Measurements from ENCODE around the gene FLT1. TPM values are rescaled to one million over a fixed set of nuclear protein-coding genes. Genes with fewer than 3 reads are reported as not detected.

Gene FLT1
- polyA plus RNA-seq, 2 donors, result 1.2 to 2.1 TPM

DNA sequence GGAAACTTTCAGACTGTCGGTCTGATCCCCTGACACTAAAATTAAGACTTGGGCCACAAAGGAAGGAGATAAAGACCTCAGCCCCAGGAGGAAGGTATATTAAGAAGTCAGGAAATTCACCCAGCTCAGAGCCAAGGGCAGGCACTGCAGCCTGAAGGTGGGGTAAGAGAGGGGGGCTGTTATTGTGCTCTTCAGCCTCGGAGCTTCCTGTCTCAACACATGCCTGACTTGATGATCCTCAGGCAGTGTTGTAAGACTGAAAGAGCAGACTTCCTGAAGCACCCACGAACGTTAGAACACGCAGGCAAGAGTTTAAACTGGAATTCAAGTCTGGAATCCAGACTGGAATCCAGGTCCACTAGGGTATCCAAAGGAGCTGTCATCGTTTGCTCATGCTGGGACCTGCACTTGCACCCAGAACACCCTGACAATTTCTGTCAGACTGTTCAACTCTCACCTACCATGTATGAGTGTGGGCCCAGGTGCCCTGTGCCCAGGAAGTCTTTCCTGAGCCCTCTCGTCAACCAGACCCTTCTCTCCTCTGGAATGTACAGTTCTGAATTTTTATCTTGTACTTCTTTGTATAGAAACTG is 10.7 kb upstream of the FLT1 start:
- Histone ChIP-seq H3K9me3 (ENCODE audit: control insufficient read depth in 2 of 2, insufficient read depth in 1 of 2, low read depth in 1 of 2, low read length in 1 of 2) (peaks cover 0 to 2% of the 10 kb centered on the region in 2 donors), H3K27me3 (ENCODE audit: control insufficient read depth in 1 of 2, insufficient read depth in 2 of 2, low read length in 2 of 2) (no peaks in the 10 kb centered on the region), H3K4me3 (ENCODE audit: low read depth in 1 of 2, low read length in 2 of 2) (no peak overlapping the region), H3K4me1 (ENCODE audit: control insufficient read depth in 2 of 2, insufficient read depth in 2 of 2, low read length in 1 of 2) (no peaks in the 10 kb centered on the region), H3K36me3 (ENCODE audit: control insufficient read depth in 2 of 2, insufficient read depth in 2 of 2, low read length in 1 of 2) (no peaks in the 10 kb centered on the region), H3K27ac (ENCODE audit: low read depth in 2 of 2, low read length in 1 of 2) (no peak overlapping the region)
- WGBS, 2 donors, result 56 to 60% methylated on average over 7 of the region's 7 CpGs

DNA sequence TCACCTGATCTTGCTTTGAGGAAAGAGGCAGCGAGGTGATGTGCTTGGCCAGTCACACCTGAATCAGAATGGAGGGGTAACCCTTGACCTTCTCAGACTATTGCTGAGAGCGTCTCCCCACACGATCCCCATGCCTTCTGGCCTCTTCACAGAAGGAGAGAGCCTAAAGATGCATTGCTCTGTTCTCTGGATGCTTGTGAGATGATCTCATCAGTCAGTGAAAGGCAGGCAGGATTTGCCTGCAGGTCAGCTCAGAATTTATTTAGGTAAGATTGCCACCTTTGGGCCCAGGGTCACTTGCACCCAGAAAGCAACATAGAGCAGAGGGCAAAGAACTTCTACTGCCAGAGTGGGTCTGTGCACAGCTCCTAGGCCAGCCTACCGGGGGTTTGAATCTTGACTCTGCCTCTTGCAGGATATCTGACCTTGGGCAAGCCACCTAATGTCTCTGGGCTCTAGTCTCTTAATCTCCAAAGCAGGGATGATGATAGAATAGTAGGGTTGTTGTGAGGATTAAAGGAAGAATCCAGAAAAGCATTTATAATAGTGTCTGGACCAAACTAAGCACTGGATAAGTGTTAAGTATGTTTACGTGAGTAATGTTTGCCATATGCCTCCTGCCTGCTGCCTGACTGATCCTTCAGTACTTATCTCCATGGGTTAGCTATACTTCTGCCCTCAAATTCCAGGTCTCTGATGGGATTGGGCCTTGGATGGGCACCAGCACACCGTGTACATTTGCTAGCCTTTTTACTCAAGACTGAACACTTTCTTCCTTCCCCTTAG is 8.4 kb upstream of the FLT1 start:
- Histone ChIP-seq H3K9me3 (ENCODE audit: control insufficient read depth in 2 of 2, insufficient read depth in 1 of 2, low read depth in 1 of 2, low read length in 1 of 2) (peaks cover 0 to 2% of the 10 kb centered on the region in 2 donors), H3K4me3 (ENCODE audit: low read depth in 1 of 2, low read length in 2 of 2) (no peak overlapping the region), H3K4me1 (ENCODE audit: control insufficient read depth in 2 of 2, insufficient read depth in 2 of 2, low read length in 1 of 2) (no peaks in the 10 kb centered on the region), H3K27ac (ENCODE audit: low read depth in 2 of 2, low read length in 1 of 2) (no peak overlapping the region), H3K36me3 (ENCODE audit: control insufficient read depth in 2 of 2, insufficient read depth in 2 of 2, low read length in 1 of 2) (no peaks in the 10 kb centered on the region), H3K27me3 (ENCODE audit: control insufficient read depth in 1 of 2, insufficient read depth in 2 of 2, low read length in 2 of 2) (no peaks in the 10 kb centered on the region)
- 65 to 66% methylated on average over 6 of the region's 6 CpGs for WGBS, 2 donors

DNA sequence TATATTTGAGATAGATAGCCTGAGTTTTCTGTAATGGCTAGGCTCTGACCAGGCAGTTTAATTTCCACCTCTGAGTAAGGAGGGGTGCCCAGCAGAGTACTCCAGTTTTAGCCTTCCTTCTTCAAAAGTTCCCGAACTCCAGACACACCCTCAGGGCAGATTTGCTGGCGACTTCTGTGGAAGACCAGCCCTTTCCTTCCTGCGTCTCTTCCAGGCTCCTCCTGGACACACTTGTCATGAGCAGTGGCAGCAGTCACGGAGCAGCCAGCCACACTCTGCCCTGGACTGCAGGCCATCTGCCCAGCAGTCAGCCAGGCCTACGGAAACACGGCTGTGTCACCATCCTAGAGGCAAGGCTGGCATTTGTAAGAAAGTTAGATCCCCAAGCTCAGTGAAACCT is 6.6 kb upstream of the FLT1 start:
- Histone ChIP-seq H3K27me3 (ENCODE audit: control insufficient read depth in 1 of 2, insufficient read depth in 2 of 2, low read length in 2 of 2) (no peaks in the 10 kb centered on the region), H3K4me1 (ENCODE audit: control insufficient read depth in 2 of 2, insufficient read depth in 2 of 2, low read length in 1 of 2) (no peaks in the 10 kb centered on the region), H3K27ac (ENCODE audit: low read depth in 2 of 2, low read length in 1 of 2) (no peak overlapping the region), H3K4me3 (ENCODE audit: low read depth in 1 of 2, low read length in 2 of 2) (no peak overlapping the region), H3K9me3 (ENCODE audit: control insufficient read depth in 2 of 2, insufficient read depth in 1 of 2, low read depth in 1 of 2, low read length in 1 of 2) (peaks cover 0 to 2% of the 10 kb centered on the region in 2 donors), H3K36me3 (ENCODE audit: control insufficient read depth in 2 of 2, insufficient read depth in 2 of 2, low read length in 1 of 2) (no peaks in the 10 kb centered on the region)
- 69 to 70% methylated on average over 6 of the region's 6 CpGs for WGBS, 2 donors

DNA sequence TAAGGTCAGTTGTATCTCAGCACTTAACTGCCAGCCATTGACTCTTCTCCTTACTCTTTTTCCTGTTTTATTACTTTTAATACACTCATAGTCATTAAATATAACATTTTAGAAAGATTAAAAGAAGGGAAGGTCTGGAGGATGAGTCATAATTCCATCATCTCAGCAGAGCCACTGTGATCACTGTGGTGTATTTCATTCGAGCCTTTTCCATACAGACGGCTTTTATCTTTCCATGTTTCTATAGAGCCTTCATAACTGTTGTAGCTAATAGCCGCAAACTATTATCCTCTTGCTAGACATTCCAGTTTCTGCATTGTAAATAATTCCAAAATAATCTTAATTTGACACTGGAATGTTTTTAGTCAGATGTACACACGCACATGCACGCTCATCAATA is 4.7 kb upstream of the FLT1 start:
- peaks cover 0 to 2% of the 10 kb centered on the region in 2 donors for H3K9me3 ChIP-seq (ENCODE audit: control insufficient read depth in 2 of 2, insufficient read depth in 1 of 2, low read depth in 1 of 2, low read length in 1 of 2)
- no peak overlapping the region for H3K4me3 ChIP-seq (ENCODE audit: low read depth in 1 of 2, low read length in 2 of 2)
- H3K36me3 ChIP-seq (ENCODE audit: control insufficient read depth in 2 of 2, insufficient read depth in 2 of 2, low read length in 1 of 2), result no peaks in the 10 kb centered on the region
- peaks cover 0 to under 1% of the 10 kb centered on the region in 2 donors for H3K4me1 ChIP-seq (ENCODE audit: control insufficient read depth in 2 of 2, insufficient read depth in 2 of 2, low read length in 1 of 2)
- no peak overlapping the region for H3K27ac ChIP-seq (ENCODE audit: low read depth in 2 of 2, low read length in 1 of 2)
- WGBS, 2 donors, result 79 to 83% methylated on average over 5 of the region's 5 CpGs
- H3K27me3 ChIP-seq (ENCODE audit: control insufficient read depth in 1 of 2, insufficient read depth in 2 of 2, low read length in 2 of 2), result peaks cover 0 to 6% of the 10 kb centered on the region in 2 donors

DNA sequence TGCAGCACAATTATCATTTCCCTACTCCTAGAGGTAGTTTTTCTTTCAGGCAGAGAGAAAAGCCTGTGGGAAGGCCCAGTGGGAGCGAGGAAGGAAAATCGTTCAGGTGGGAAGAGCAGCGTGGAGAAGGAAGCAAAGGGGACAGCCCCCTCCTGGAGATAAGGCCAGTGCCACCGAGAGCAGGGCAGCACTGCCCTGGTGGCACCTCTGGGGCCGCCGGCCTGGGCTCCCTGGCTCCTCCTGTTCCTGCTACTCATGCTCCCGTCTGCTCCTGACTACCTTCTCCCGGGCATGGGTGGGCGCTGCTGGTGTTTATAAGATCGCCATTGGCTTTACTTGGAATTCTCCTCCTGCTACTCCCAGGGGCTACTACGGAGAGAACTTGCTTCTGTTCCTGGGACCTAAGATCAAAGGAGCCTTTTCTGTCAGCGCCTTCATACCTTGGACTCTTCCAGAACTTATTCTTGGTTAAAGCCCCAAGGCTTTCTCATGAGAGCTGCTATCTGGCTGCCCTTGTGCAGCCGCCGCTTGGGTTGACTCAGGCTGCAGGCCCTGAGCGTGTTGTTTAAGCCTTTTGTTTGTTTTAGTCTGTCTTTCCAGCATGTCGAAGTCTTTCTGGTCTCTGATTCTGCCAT is 3.7 kb upstream of the FLT1 start:
- H3K27ac ChIP-seq (ENCODE audit: low read depth in 2 of 2, low read length in 1 of 2), result no peak overlapping the region
- H3K4me1 ChIP-seq (ENCODE audit: control insufficient read depth in 2 of 2, insufficient read depth in 2 of 2, low read length in 1 of 2), result peaks cover 9 to 10% of the 10 kb centered on the region in 2 donors
- H3K9me3 ChIP-seq (ENCODE audit: control insufficient read depth in 2 of 2, insufficient read depth in 1 of 2, low read depth in 1 of 2, low read length in 1 of 2), result peaks cover 0 to 2% of the 10 kb centered on the region in 2 donors
- 80 to 82% methylated on average over 16 of the region's 16 CpGs for WGBS, 2 donors
- peaks cover 0 to 13% of the 10 kb centered on the region in 2 donors for H3K27me3 ChIP-seq (ENCODE audit: control insufficient read depth in 1 of 2, insufficient read depth in 2 of 2, low read length in 2 of 2)
- H3K4me3 ChIP-seq (ENCODE audit: low read depth in 1 of 2, low read length in 2 of 2), result no peak overlapping the region
- H3K36me3 ChIP-seq (ENCODE audit: control insufficient read depth in 2 of 2, insufficient read depth in 2 of 2, low read length in 1 of 2), result no peaks in the 10 kb centered on the region

DNA sequence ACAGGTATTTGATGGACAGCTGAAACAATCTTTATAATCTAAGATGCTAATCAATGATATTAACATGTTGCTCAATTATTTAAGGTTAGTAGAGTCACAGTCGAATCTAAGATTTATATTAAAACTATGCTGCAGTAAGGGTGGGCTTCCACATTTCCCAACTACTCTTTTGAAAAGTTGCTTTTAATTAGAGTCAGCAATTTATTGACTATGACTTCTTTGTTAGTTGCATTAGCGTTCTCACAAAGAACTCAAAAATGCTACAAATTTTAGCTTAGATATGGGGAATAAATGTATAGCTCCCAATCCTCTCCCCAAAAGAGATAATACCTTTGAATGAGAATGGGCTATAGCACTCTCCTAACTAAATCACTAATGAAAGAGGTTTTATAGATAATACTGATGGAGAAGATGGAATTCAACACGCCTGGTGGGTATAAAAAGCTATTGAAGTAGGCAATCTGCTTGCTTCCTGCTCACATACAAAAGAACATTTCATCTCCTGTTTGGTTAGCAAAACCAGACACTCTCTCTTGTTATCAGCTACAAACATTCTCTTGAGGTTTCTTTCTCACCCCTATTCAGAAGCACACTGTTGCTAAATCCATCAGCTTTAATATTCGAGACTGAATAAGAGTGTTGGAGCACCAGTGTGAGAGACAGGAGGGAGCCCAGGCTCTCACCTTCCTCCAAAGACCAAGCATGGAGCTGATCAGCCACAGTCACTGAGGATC is 2.4 kb upstream of the FLT1 start:
- Histone ChIP-seq H3K36me3 (ENCODE audit: control insufficient read depth in 2 of 2, insufficient read depth in 2 of 2, low read length in 1 of 2) (no peaks in the 10 kb centered on the region), H3K4me3 (ENCODE audit: low read depth in 1 of 2, low read length in 2 of 2) (no peak overlapping the region), H3K27me3 (ENCODE audit: control insufficient read depth in 1 of 2, insufficient read depth in 2 of 2, low read length in 2 of 2) (peaks cover 0 to 16% of the 10 kb centered on the region in 2 donors), H3K4me1 (ENCODE audit: control insufficient read depth in 2 of 2, insufficient read depth in 2 of 2, low read length in 1 of 2) (peaks cover 9 to 12% of the 10 kb centered on the region in 2 donors), H3K27ac (ENCODE audit: low read depth in 2 of 2, low read length in 1 of 2) (no peak overlapping the region), H3K9me3 (ENCODE audit: control insufficient read depth in 2 of 2, insufficient read depth in 1 of 2, low read depth in 1 of 2, low read length in 1 of 2) (peaks cover 0 to 2% of the 10 kb centered on the region in 2 donors)
- 57 to 62% methylated on average over 4 of the region's 4 CpGs for WGBS, 2 donors

DNA sequence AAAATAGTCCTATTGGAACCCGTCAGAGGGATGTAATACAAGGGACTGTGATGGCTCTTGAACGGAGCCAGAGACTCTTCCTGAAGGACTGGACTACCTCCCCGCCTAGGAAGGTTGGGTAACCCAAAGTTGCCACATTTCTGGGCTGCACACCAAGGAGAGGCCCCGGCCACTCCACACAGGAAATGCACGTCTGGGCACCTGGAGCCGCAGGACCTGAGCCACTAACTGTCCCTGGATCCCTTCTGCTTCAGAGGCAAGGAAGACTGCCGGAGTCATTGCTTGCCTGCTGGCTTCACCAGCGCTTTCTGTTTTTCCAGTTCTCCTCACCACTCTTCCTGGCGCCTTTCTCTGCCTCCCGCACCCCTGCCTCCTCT is 1.2 kb upstream of the FLT1 start:
- Histone ChIP-seq H3K4me3 (ENCODE audit: low read depth in 1 of 2, low read length in 2 of 2) (no peak overlapping the region), H3K4me1 (ENCODE audit: control insufficient read depth in 2 of 2, insufficient read depth in 2 of 2, low read length in 1 of 2) (peaks cover 9 to 12% of the 10 kb centered on the region in 2 donors), H3K9me3 (ENCODE audit: control insufficient read depth in 2 of 2, insufficient read depth in 1 of 2, low read depth in 1 of 2, low read length in 1 of 2) (no peaks in the 10 kb centered on the region), H3K27ac (ENCODE audit: low read depth in 2 of 2, low read length in 1 of 2) (no peak overlapping the region), H3K36me3 (ENCODE audit: control insufficient read depth in 2 of 2, insufficient read depth in 2 of 2, low read length in 1 of 2) (no peaks in the 10 kb centered on the region), H3K27me3 (ENCODE audit: control insufficient read depth in 1 of 2, insufficient read depth in 2 of 2, low read length in 2 of 2) (peaks cover 0 to 16% of the 10 kb centered on the region in 2 donors)
- 45 to 46% methylated on average over 10 of the region's 10 CpGs for whole genome bisulfite sequencing, 2 donors

DNA sequence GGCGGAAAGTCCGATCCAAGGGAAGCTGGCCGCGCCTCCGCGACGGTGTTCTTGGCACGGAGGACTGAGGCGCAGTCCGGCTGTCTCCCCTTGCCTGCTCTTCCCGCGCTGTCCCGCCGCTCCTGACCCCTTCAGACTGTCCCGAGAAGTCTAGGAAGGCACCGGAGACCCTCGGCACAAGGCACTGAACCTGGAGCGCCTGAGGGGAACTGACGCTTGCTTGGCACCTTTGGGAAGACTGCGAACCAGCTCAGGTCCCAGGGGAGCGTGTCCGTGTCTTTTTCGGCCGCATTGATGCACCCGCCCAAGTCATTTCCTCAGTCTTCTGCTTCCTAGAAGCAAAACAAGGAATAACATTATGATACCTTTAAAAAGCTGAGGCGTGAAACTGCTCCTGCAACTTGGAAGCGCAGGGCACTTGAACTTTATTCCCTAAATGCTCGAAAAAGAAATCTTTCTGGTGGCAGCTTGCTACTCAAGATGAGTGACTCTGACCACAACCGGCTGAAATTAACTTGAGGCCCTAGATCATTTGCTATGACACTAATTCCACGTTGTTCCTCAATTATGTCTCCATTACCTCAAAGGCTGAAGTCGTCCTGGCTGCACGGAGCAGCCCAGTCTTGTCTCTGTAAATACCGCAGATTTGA is 735 bp upstream of the FLT1 start:
- H3K9me3 ChIP-seq (ENCODE audit: control insufficient read depth in 2 of 2, insufficient read depth in 1 of 2, low read depth in 1 of 2, low read length in 1 of 2), result no peaks in the 10 kb centered on the region
- H3K4me3 ChIP-seq (ENCODE audit: low read depth in 1 of 2, low read length in 2 of 2), result peak overlapping the region; percentile 42 to 52
- H3K36me3 ChIP-seq (ENCODE audit: control insufficient read depth in 2 of 2, insufficient read depth in 2 of 2, low read length in 1 of 2), result no peaks in the 10 kb centered on the region
- peaks cover 0 to 16% of the 10 kb centered on the region in 2 donors for H3K27me3 ChIP-seq (ENCODE audit: control insufficient read depth in 1 of 2, insufficient read depth in 2 of 2, low read length in 2 of 2)
- WGBS, 2 donors, result 10% methylated on average over 30 to 33 of the region's 33 CpGs
- H3K27ac ChIP-seq (ENCODE audit: low read depth in 2 of 2, low read length in 1 of 2), result no peak overlapping the region
- peaks cover 9 to 12% of the 10 kb centered on the region in 2 donors for H3K4me1 ChIP-seq (ENCODE audit: control insufficient read depth in 2 of 2, insufficient read depth in 2 of 2, low read length in 1 of 2)

DNA sequence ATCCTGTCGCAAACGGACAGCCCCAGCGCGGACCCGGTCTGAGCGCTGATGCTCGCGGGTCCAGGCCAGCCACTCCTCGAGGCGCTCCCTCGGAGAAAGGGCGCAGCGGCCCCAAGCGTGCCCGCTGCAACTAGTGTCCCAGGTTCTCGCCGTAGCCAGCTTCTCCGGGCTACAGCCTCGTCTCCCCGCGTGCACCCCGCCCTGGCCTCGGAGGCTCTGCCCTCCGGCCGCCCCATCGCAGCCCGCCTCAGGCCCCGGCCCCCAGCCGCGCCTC is 487 bp downstream of the FLT1 start:
- peak overlapping the region in 1 of 2 donors; percentile 23 for H3K27ac ChIP-seq (ENCODE audit: low read depth in 2 of 2, low read length in 1 of 2)
- WGBS, 2 donors, result 1% methylated on average over 30 of the region's 30 CpGs
- H3K4me1 ChIP-seq (ENCODE audit: control insufficient read depth in 2 of 2, insufficient read depth in 2 of 2, low read length in 1 of 2), result peaks cover 9 to 12% of the 10 kb centered on the region in 2 donors
- H3K4me3 ChIP-seq (ENCODE audit: low read depth in 1 of 2, low read length in 2 of 2), result peak overlapping the region; percentile 42 to 52
- H3K9me3 ChIP-seq (ENCODE audit: control insufficient read depth in 2 of 2, insufficient read depth in 1 of 2, low read depth in 1 of 2, low read length in 1 of 2), result no peaks in the 10 kb centered on the region
- no peaks in the 10 kb centered on the region for H3K36me3 ChIP-seq (ENCODE audit: control insufficient read depth in 2 of 2, insufficient read depth in 2 of 2, low read length in 1 of 2)
- peaks cover 0 to 20% of the 10 kb centered on the region in 2 donors for H3K27me3 ChIP-seq (ENCODE audit: control insufficient read depth in 1 of 2, insufficient read depth in 2 of 2, low read length in 2 of 2)
